A549 (cell line): ENCODE data around the gene CEP162.

Source experiments
- CEBPB ChIP-seq, 2 experiments: fragments of >200 bp in 1 of 2; sonication (Bioruptor Twin) in 1 of 2; formaldehyde crosslinking in 1 of 2; IDR thresholded peaks; 2 replicates each; pipeline ENCODE4 v1.6.1; 2012 to 2016
- KDM1A ChIP-seq: fragments of 200-600 bp; sonication (generic); IDR thresholded peaks from 2 replicates; pipeline ENCODE4 v1.6.1; 2016; ENCODE audit warnings: low read depth, mild to moderate bottlenecking
- MAX ChIP-seq: IDR thresholded peaks from 2 replicates; pipeline ENCODE4 v1.6.1; 2012
- MAZ ChIP-seq: fragments of 150-350 bp; IDR thresholded peaks from 2 replicates; pipeline ENCODE4 v1.6.1; 2014; ENCODE audit warnings: antibody characterized with exemption, low read depth, low read length, borderline replicate concordance
- MYC ChIP-seq: IDR thresholded peaks from 2 replicates; pipeline ENCODE4 v1.6.1; 2012; ENCODE audit warnings: mild to moderate bottlenecking, inconsistent platforms, low read length, improper control_type of control experiment, borderline replicate concordance
- NPAS2 ChIP-seq: fragments of 250-450 bp; sonication (Bioruptor Pico); IDR thresholded peaks from 2 replicates; pipeline ENCODE4 v1.8.0; 2022; ENCODE audit warnings: mild to moderate bottlenecking, moderate library complexity, borderline replicate concordance
- POLR2A ChIP-seq: IDR thresholded peaks from 2 replicates; pipeline ENCODE4 v1.6.1; 2012; ENCODE audit warnings: mild to moderate bottlenecking, low read length
- POLR2AphosphoS2 ChIP-seq: conservative IDR thresholded peaks from 2 replicates; pipeline ENCODE4 v1.6.1; 2012; ENCODE audit warnings: low read length, improper control_type of control experiment, inconsistent platforms
- RAD21 ChIP-seq, 2 experiments: fragments of >200 bp in 1 of 2; sonication (Bioruptor Twin) in 1 of 2; formaldehyde crosslinking in 1 of 2; IDR thresholded peaks in 1 of 2; conservative IDR thresholded peaks in 1 of 2; 2 replicates in 1 of 2; 3 replicates in 1 of 2; pipeline ENCODE4 v1.6.1; 2012 to 2018; ENCODE audit warnings: inconsistent platforms in 1 of 2
- RARB ChIP-seq: fragments of 250-450 bp; sonication (Bioruptor Pico); IDR thresholded peaks from 2 replicates; pipeline ENCODE4 v1.8.0; 2021; ENCODE audit warnings: mild to moderate bottlenecking, moderate library complexity
- TF ChIP-seq, protein P1 (sequence below): fragments of >200 bp; sonication (Bioruptor Twin); formaldehyde crosslinking; IDR thresholded peaks from 3 replicates; pipeline ENCODE4 v1.5.1; 2016

DNA sequence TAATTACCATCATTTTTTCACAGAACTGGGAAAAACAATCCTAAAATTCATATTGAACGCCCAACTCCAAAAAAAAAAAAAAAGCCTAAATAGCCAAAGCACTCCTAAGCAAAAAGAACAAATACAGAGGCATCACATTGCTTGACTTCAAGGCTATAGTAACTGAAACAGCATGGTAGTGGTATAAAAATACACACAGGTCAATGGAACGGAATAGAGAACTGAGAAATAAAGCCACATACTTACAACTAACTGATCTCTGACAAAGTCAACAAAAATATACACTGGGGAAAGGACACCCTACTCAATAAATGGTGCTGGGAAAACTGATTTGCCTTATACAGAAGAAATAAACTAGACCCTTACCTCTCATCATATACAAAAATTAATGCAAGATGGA, 104.3 kb downstream of the CEP162 start:
- TF ChIP-seq, protein P1, sequence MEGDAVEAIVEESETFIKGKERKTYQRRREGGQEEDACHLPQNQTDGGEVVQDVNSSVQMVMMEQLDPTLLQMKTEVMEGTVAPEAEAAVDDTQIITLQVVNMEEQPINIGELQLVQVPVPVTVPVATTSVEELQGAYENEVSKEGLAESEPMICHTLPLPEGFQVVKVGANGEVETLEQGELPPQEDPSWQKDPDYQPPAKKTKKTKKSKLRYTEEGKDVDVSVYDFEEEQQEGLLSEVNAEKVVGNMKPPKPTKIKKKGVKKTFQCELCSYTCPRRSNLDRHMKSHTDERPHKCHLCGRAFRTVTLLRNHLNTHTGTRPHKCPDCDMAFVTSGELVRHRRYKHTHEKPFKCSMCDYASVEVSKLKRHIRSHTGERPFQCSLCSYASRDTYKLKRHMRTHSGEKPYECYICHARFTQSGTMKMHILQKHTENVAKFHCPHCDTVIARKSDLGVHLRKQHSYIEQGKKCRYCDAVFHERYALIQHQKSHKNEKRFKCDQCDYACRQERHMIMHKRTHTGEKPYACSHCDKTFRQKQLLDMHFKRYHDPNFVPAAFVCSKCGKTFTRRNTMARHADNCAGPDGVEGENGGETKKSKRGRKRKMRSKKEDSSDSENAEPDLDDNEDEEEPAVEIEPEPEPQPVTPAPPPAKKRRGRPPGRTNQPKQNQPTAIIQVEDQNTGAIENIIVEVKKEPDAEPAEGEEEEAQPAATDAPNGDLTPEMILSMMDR: no peak
- TF ChIP-seq CEBPB (IDR thresholded peaks at IDR 0.05) (no peak), RAD21 (conservative IDR thresholded peaks at IDR 0.05 in 1 of 2, IDR thresholded peaks at IDR 0.05 in 1 of 2) (no peak), POLR2A (no peak), MYC (no peak), MAZ (no peak), MAX (no peak), POLR2AphosphoS2 (no peak), KDM1A (no peak), NPAS2 (CRISPR knock-in tag) (no peak), RARB (CRISPR knock-in tag) (no peak)
